HG03575 (cell line): Measurements from ENCODE around the gene ENTR1.
"Not testable (repeated sequence)": the region's sequence is repeated elsewhere in the genome, so short reads cannot be mapped to it uniquely, and the experiment has no call there.

Experiments used
- ATAC-seq: cut with Tn5 transposase; IDR thresholded peaks from one replicate; pipeline ENCODE4 v1.9.1; 2021; ENCODE audit not compliant: unreplicated experiment, insufficient number of reproducible peaks, low FRiP score; ENCODE audit errors: extremely low read depth

The ENTR1 gene

GRCh38 chr9:136424750-136425362 lies 14.4 kb upstream of the ENTR1 start:
- ATAC-seq = no peak

DNA sequence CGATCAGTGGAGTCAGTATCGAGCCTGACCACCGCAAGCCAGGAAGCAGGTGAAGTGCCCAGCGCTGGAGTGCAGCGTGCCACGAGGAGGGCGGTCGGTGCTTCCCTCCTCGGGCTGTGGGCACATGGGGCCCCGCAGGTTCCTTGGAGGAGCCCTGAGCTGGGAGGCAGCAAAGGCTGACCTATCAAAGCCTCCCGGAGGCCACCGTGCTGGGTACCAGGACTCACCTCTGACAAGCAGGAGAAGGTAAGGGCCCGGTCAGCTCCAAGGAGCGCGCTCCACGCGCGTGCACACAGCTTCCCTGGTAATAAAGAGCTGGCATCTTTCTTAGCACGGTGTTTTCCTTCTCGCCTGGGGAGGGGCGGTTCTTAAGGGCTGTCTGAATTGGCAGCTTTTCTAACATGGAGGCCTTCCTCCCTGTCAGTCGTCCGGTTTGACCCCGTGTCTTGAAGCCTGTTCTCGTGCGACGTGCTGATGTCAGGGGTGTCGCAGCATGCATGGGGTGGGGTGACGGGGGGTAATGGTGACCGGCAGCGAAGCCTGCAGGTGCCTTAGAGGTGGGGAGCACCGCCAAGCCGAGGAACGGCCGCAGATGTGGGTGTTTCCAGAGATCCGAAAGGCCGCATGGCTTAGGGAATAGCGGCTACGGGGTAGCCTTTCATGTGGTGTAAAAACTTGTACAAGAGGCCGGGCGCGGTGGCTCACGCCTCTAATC lies 13.2 kb upstream of the ENTR1 start:
- ATAC-seq = no peak

GRCh38 chr9:136422876-136423275 lies 12.5 kb upstream of the ENTR1 start:
- ATAC-seq = no peak

DNA sequence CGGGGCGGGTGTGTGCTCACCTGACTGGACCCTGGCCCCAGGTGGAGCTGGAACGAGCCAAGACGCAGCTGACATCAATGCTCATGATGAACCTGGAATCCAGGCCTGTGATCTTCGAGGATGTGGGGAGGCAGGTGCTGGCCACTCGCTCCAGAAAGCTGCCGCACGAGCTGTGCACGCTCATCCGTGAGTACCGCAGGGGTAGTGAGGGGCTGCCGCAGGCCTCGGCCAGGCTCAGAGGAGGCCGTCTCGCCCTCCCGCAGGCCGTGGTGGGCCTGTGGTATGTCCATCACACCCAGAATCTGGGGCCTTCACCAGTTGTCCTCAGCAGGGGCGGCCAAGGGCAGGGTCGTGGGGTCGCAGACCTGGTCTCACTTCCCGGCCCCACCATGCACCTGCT lies 11.4 kb upstream of the ENTR1 start:
- no peak for ATAC-seq

- ATAC-seq = no peak
Observed at GRCh38 chr9:136419092-136419420, 8.6 kb upstream of the ENTR1 start.

- no peak for ATAC-seq
Observed at GRCh38 chr9:136418182-136419091, 8.0 kb upstream of the ENTR1 start.

DNA sequence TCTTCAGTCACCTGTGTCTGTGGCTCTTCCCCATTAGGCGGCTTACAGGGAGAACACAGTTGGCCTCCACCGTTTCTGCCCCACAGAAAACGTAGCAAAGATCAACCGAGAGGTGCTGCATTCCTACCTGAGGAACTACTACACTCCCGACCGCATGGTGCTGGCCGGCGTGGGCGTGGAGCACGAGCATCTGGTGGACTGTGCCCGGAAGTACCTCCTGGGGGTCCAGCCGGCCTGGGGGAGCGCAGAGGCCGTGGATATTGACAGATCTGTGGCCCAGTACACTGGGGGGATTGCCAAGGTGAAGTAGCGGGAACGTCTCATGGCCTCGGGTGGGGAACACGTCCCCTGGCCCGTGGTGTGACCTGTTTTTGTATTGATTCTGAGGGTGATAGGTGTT lies 6.5 kb upstream of the ENTR1 start:
- no peak for ATAC-seq

GRCh38 chr9:136416427-136416826 lies 6.0 kb upstream of the ENTR1 start:
- ATAC-seq = no peak

DNA sequence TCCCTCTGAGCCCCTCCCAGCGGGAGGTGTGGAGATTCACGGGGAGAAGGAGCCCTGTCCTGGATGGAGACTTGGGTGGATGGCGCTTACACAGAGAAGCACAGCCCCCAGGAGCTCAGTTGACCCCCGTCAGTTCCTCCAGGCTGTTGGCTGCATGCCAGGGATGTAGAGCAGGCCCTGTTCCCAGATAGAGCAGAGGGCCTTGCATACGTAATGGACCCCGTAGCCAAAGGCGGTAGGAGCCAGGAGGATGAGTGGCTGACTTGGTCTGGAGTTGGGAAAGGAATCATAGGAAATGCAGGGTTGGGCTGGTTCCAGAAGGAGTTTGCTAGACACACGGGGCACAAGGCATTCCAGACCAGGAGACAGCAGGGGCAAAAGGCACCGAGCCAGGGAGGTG lies 2.5 kb upstream of the ENTR1 start:
- no peak for ATAC-seq

DNA sequence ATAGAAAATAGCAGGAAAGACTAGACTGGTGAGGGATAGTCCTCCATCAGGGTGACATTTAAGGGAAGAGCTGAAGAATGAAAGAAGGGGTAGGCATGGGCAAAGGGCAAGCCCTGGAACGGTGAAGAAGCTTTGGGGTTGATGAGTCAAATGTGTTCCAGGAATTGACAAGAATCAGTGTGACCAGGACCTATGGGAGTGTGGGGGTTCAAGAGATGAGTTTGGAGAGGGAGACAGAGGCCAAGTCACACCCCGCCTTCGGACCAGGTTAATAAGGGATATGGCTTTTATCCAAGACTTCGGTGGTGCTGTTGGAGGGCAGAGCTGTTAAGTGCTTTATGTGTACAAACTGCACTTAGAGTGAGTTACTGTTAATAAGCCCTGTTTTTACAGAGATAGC lies 964 bp upstream of the ENTR1 start:
- no peak for ATAC-seq

- no peak for ATAC-seq
Observed at GRCh38 chr9:136409557-136410455, 608 bp downstream of the ENTR1 start.

DNA sequence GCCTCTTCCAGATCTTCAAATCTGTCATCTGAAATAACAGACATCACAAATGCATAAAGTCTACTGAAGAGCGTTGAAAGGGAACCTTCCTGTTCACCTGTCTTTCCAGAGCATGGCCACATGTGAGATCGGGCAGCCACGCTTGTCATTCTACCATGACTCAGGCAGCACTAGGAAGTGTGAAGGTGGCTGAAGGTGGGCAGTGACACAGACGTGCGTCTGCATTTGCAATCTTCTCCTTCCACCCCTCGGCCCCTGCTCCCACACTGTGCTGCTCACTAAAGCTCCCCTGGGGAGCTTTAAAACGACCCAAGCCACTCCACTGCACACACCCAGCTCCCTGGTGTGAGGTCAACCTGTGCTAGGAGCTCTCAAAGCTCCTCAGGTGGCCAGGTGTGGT lies 2.5 kb downstream of the ENTR1 start:
- no peak for ATAC-seq

- ATAC-seq = not testable (repeated sequence)
Observed at GRCh38 chr9:136407061-136407460, 3.4 kb downstream of the ENTR1 start.

DNA sequence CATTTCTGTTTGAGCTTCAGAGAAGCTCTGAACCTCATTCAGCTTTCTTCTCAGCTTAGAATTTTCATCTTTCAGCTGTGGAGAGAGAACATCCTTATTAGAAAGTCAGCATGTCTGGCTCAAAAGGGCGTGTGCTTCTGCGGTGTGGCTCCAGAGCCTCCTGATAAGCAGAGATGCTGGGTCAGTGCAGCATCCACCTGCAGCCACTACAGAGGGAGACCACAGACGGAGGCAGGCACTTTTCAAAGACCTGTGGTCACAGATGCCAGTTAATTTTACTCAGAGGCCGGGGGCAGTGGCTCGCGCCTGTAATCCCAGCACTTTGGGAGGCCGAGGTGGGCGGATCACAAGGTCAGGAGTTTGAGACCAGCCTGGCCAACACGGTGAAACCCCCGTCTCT lies 4.5 kb downstream of the ENTR1 start:
- not testable (repeated sequence) for ATAC-seq

- ATAC-seq = no peak
Observed at GRCh38 chr9:136405481-136405880, 4.9 kb downstream of the ENTR1 start.

DNA sequence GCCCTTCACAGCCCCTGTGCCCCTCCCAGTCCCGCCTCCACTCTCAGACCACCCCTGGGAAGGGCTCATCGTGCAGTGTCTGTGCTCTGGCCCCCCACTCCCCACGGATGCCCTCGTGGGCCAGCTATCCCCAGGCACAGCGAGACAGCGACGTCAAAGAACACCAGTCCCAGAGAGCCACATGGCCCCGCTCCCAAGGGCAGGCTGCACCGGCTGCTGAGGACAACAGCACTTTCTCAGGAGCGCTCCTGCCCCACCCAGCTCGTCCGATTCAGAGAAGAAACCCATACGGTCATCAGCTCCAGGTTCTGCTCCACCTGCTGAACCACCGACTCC lies 5.6 kb downstream of the ENTR1 start:
- no peak for ATAC-seq

GRCh38 chr9:136403915-136404800 lies 6.3 kb downstream of the ENTR1 start:
- no peak for ATAC-seq

GRCh38 chr9:136403538-136403914 lies 6.9 kb downstream of the ENTR1 start:
- no peak for ATAC-seq
